ENCODE data around the gene GGT1. TPM values are rescaled to one million over a fixed set of nuclear protein-coding genes. Genes with fewer than 3 reads are reported as not detected.
A peak's percentile ranks its signal among the peaks of the same experiment; 100 is the strongest.
"Not testable (repeated sequence)": the region's sequence is repeated elsewhere in the genome, so short reads cannot be mapped to it uniquely, and the experiment has no call there.

The GGT1 gene
- total and polyA plus RNA-seq, 5 donors = 3.7 to 7.2 (median 5.1) TPM

GRCh38 chr22:24645408-24646399 lies 42.7 kb downstream of the GGT1 start:
- not testable (repeated sequence) for H3K4me3 ChIP-seq (ENCODE audit: low read length); H3K9me3 ChIP-seq (ENCODE audit: control insufficient read depth, low read length); H3K27me3 ChIP-seq (ENCODE audit: control insufficient read depth, insufficient read depth); H3K4me1 ChIP-seq (ENCODE audit: control insufficient read depth, insufficient read depth, low read length); H3K27ac ChIP-seq (ENCODE audit: low read length)
- WGBS = 69% methylated on average over 11 of the region's 21 CpGs
- ATAC-seq (peak; percentile 51 to 61), DNase-seq (peak in 1 of 3 donors; percentile 33)
- intact Hi-C loops (cut with DNase I) = loop anchor here in 1 of 4 donors (10.0 kb wide), 1 partner anchor 119 kb away; no protein-coding TSS in a partner anchor

- not testable (repeated sequence) for H3K9me3 ChIP-seq (ENCODE audit: control insufficient read depth, low read length)
Measured at GRCh38 chr22:24646756-24647155, 43.8 kb downstream of the GGT1 start.

DNA sequence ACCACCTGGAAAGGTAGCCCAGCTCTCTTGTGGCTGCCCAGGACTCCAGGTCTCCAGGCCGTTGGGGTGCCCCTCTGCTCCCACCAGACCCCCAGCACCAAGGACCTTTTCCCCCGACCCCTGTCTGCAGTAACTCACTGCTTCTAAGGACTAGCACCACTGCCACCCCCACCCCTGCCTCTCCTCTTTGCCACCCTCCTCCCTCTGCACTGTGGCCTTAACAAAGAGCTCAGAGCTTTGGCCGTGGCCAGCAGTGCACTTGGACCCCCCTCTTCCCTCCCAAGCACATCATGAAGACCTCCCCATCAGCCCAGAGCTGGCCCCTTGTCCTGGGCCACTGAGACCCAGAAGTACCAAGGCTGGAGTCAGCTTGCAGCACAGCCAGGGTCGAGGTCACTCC lies 46.4 kb downstream of the GGT1 start:
- H3K4me1 ChIP-seq (ENCODE audit: control insufficient read depth, insufficient read depth, low read length); H3K27me3 ChIP-seq (ENCODE audit: control insufficient read depth, insufficient read depth); H3K9me3 ChIP-seq (ENCODE audit: control insufficient read depth, low read length); ATAC-seq; DNase-seq; H3K27ac ChIP-seq (ENCODE audit: low read length); H3K4me3 ChIP-seq (ENCODE audit: low read length): not testable (repeated sequence)
- intact Hi-C loops (cut with DNase I) = loop anchor here in 1 of 4 donors (10.0 kb wide), 1 partner anchor 115 kb away; no protein-coding TSS in a partner anchor
- 79% methylated on average over 2 of the region's 4 CpGs for WGBS

More at GRCh38 chr22:24646756-24647155, 43.8 kb downstream of the GGT1 start:
- intact Hi-C loops (cut with DNase I) = loop anchor here in 1 of 4 donors (10.0 kb wide), 1 partner anchor 118 kb away; no protein-coding TSS in a partner anchor
- not testable (repeated sequence) for H3K4me1 ChIP-seq (ENCODE audit: control insufficient read depth, insufficient read depth, low read length); H3K27me3 ChIP-seq (ENCODE audit: control insufficient read depth, insufficient read depth); H3K4me3 ChIP-seq (ENCODE audit: low read length); H3K27ac ChIP-seq (ENCODE audit: low read length); DNase-seq; ATAC-seq
- whole genome bisulfite sequencing = 92% methylated on average over 19 of the region's 19 CpGs

DNA sequence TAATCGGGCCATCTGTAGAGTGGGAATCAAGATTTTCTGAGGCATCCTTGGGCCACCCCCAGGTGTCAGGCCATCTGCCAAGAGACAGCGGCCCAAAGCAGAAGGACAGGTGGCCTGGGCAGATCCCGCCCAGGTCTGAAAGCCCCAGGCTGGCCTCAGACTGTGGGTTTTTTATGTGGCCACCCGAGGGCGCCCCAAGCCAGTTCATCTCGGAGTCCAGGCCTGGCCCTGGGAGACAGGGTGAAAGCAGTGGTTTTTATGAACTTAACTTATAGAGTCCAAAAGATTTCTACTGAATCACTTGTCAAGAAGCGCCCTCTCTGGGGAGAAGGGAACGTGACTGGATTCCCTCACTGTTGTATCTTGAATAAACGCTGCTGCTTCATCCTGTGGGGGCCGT lies 47.9 kb downstream of the GGT1 start:
- H3K4me1 ChIP-seq (ENCODE audit: control insufficient read depth, insufficient read depth, low read length); H3K4me3 ChIP-seq (ENCODE audit: low read length); H3K27me3 ChIP-seq (ENCODE audit: control insufficient read depth, insufficient read depth); ATAC-seq; H3K9me3 ChIP-seq (ENCODE audit: control insufficient read depth, low read length); intact Hi-C loops (cut with DNase I); H3K27ac ChIP-seq (ENCODE audit: low read length): not testable (repeated sequence)
- DNase-seq = peak; percentile 73 to 89 (median 84)
- no CpG with 5 or more reads among the region's 10 CpGs for WGBS

DNA sequence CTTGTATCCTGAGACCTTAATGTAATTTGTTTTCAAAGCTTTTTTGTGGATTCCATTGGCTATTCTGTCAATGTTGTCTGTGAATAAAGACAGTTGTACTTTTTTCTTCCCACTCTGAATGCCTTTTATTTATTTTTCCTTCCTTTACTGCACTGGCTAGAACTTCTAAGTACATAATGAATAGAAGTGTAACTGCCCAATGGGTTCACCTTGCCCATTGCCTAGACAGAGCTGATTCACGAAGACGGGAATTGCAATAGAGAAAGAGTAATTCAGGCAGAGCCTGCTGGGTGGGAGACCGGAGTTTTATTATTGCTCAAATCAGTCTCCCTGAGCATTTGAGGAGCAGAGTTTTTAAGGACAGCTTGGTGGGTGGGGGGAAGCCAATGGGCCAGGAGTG lies 62.4 kb downstream of the GGT1 start:
- ATAC-seq; intact Hi-C loops (cut with DNase I); H3K4me1 ChIP-seq (ENCODE audit: control insufficient read depth, insufficient read depth, low read length); H3K27ac ChIP-seq (ENCODE audit: low read length); H3K4me3 ChIP-seq (ENCODE audit: low read length); DNase-seq; H3K9me3 ChIP-seq (ENCODE audit: control insufficient read depth, low read length); H3K27me3 ChIP-seq (ENCODE audit: control insufficient read depth, insufficient read depth): not testable (repeated sequence)
- 80% methylated on average over 3 of the region's 3 CpGs for WGBS

DNA sequence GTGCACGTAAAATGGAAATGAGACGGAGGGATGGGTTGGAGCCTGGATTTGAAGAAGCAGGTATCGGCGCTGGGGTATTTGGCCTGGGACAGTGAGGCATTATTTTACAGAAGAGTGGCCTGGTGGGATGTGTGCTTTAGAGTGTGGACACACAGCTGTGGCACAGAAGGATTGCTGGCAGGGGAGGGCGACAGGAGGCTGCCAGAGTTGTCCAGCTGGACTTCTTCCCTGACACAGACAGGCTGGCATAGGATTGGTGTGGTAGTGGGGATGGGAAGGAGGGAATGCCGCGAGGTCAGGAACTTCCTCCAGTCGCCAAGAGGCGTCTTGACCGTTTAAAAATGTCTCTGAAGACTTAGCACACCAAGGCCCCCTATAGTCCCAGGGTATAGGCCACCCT lies 64.9 kb downstream of the GGT1 start:
- DNase-seq; H3K27me3 ChIP-seq (ENCODE audit: control insufficient read depth, insufficient read depth); H3K4me3 ChIP-seq (ENCODE audit: low read length); H3K4me1 ChIP-seq (ENCODE audit: control insufficient read depth, insufficient read depth, low read length); H3K27ac ChIP-seq (ENCODE audit: low read length); intact Hi-C loops (cut with DNase I); H3K9me3 ChIP-seq (ENCODE audit: control insufficient read depth, low read length): not testable (repeated sequence)
- ATAC-seq = peak in 1 of 2 donors; percentile 41
- WGBS = 85% methylated on average over 7 of the region's 10 CpGs

DNA sequence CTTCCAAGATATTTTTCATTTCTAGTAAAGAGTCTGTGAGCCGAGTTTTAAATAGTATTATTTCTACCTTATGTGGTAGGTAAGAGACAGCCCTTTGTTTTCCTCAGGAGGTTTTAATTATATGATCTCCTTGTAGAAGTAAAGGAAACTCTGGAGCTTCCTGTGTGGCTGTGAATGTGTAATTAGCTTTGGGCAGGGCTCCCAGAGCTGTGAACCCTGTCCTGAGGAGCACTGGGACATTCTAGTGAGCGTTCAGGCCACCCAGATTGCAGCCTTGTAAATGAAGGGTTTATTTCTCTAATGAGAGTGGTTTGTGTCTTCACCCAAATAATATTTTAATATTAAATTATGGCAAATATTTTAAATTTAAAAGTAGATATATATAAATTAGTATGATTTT lies 69.5 kb downstream of the GGT1 start:
- H3K4me3 ChIP-seq (ENCODE audit: low read length); H3K27me3 ChIP-seq (ENCODE audit: control insufficient read depth, insufficient read depth); intact Hi-C loops (cut with DNase I); H3K4me1 ChIP-seq (ENCODE audit: control insufficient read depth, insufficient read depth, low read length); H3K9me3 ChIP-seq (ENCODE audit: control insufficient read depth, low read length); H3K27ac ChIP-seq (ENCODE audit: low read length); DNase-seq: not testable (repeated sequence)
- WGBS = 56% methylated on average over 1 of the region's 2 CpGs
- ATAC-seq = peak; percentile 48 to 62

Other genes starting within 250 kb of the GGT1 start
- 1 to 10 TPM; 3.7 to 5.6 (median 4.8) TPM for gene ADORA2A, start 175.6 kb upstream of the GGT1 start, total RNA-seq
- 6.6 TPM for gene ADORA2A, start 175.6 kb upstream of the GGT1 start, polyA plus RNA-seq
- 1 to 10 TPM; 1.8 to 6.6 (median 2.9) TPM for gene UPB1, start 107.9 kb upstream of the GGT1 start, total RNA-seq
- gene UPB1, start 107.9 kb upstream of the GGT1 start, polyA plus RNA-seq = 2.7 TPM
- 100 to 1,000 TPM; 124 to 144 (median 135) TPM for gene GUCD1, start 48.1 kb upstream of the GGT1 start, total RNA-seq
- 161 TPM for gene GUCD1, start 48.1 kb upstream of the GGT1 start, polyA plus RNA-seq
- gene SNRPD3, start 47.2 kb upstream of the GGT1 start, total RNA-seq = 10 to 100 TPM; 63.4 to 73.4 (median 67.7) TPM
- 109 TPM for gene SNRPD3, start 47.2 kb upstream of the GGT1 start, polyA plus RNA-seq
- gene LRRC75B, start 10.1 kb upstream of the GGT1 start, total RNA-seq = 1 to 10 TPM; 5.1 to 7.3 (median 5.9) TPM
- 6.1 TPM for gene LRRC75B, start 10.1 kb upstream of the GGT1 start, polyA plus RNA-seq
- gene PIWIL3, start 171.5 kb downstream of the GGT1 start, total RNA-seq = not detected
- not detected for gene PIWIL3, start 171.5 kb downstream of the GGT1 start, polyA plus RNA-seq
- gene SGSM1, start 203.0 kb downstream of the GGT1 start, total RNA-seq = 10 to 100 TPM; 16.0 to 47.5 (median 36.7) TPM
- gene SGSM1, start 203.0 kb downstream of the GGT1 start, polyA plus RNA-seq = 15.0 TPM

Measured in right cardiac atrium (tissue), 5 donors.